ENCODE measurements around the gene ALDH5A1. TPM values are rescaled to one million over a fixed set of nuclear protein-coding genes. Genes with fewer than 3 reads are reported as not detected.

Gene ALDH5A1
- polyA plus RNA-seq, 4 donors, result 1.3 to 30.4 (median 4.3) TPM

GRCh38 chr6:24477070-24477469 is 17.7 kb upstream of the ALDH5A1 start:
- Histone ChIP-seq H3K27me3 (ENCODE audit: control insufficient read depth in 3 of 3, insufficient read depth in 3 of 3, low read length in 3 of 3) (no peaks in the 10 kb centered on the region), H3K36me3 (ENCODE audit: control insufficient read depth in 3 of 3, insufficient read depth in 2 of 3, low read depth in 1 of 3, low read length in 3 of 3) (no peaks in the 10 kb centered on the region), H3K4me3 (ENCODE audit: low read depth in 1 of 3, low read length in 3 of 3) (no peak overlapping the region), H3K27ac (ENCODE audit: low read depth in 1 of 3, low read length in 2 of 3) (no peak overlapping the region), H3K4me1 (ENCODE audit: control insufficient read depth in 3 of 3, insufficient read depth in 2 of 3, low read depth in 1 of 3, low read length in 2 of 3) (no peaks in the 10 kb centered on the region), H3K9me3 (ENCODE audit: control insufficient read depth in 2 of 2, insufficient read depth in 1 of 2, low read depth in 1 of 2, low read length in 1 of 2) (no peaks in the 10 kb centered on the region)
- WGBS, 3 donors, result 95 to 100% (median 96%) methylated on average over 1 of the region's 1 CpG
- no peak for DNase-seq
- no peak for FAIRE-seq

GRCh38 chr6:24478903-24479302 is 15.9 kb upstream of the ALDH5A1 start:
- WGBS, 3 donors, result 59 to 80% (median 71%) methylated on average over 4 of the region's 4 CpGs
- H3K4me1 ChIP-seq (ENCODE audit: control insufficient read depth in 3 of 3, insufficient read depth in 2 of 3, low read depth in 1 of 3, low read length in 2 of 3), result no peaks in the 10 kb centered on the region
- H3K4me3 ChIP-seq (ENCODE audit: low read depth in 1 of 3, low read length in 3 of 3), result no peak overlapping the region
- no peak for FAIRE-seq
- DNase-seq, result no peak
- no peaks in the 10 kb centered on the region for H3K9me3 ChIP-seq (ENCODE audit: control insufficient read depth in 2 of 2, insufficient read depth in 1 of 2, low read depth in 1 of 2, low read length in 1 of 2)
- no peaks in the 10 kb centered on the region for H3K36me3 ChIP-seq (ENCODE audit: control insufficient read depth in 3 of 3, insufficient read depth in 2 of 3, low read depth in 1 of 3, low read length in 3 of 3)
- no peaks in the 10 kb centered on the region for H3K27me3 ChIP-seq (ENCODE audit: control insufficient read depth in 3 of 3, insufficient read depth in 3 of 3, low read length in 3 of 3)
- no peak overlapping the region for H3K27ac ChIP-seq (ENCODE audit: low read depth in 1 of 3, low read length in 2 of 3)

DNA sequence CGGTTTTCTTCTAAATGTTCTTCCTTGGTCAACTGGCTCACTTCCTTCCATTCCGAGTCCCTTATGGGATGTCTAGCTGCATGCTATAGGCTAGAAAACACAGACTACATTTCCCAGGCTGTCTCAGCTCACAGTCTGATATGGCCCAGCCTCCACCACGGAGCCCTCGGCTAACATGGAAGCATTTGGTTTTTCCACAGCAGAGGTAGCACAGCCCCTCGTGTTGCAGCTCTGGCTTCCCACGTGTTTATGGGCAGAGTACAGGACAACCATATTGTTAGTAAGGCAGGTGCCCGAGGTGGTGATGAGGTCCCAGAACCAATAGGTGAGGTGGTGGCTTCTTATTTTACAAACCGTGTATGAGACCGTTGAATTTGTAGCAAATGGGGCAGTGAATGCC is 14.1 kb upstream of the ALDH5A1 start:
- Histone ChIP-seq H3K36me3 (ENCODE audit: control insufficient read depth in 3 of 3, insufficient read depth in 2 of 3, low read depth in 1 of 3, low read length in 3 of 3) (no peaks in the 10 kb centered on the region), H3K4me1 (ENCODE audit: control insufficient read depth in 3 of 3, insufficient read depth in 2 of 3, low read depth in 1 of 3, low read length in 2 of 3) (no peaks in the 10 kb centered on the region), H3K27me3 (ENCODE audit: control insufficient read depth in 3 of 3, insufficient read depth in 3 of 3, low read length in 3 of 3) (no peaks in the 10 kb centered on the region), H3K9me3 (ENCODE audit: control insufficient read depth in 2 of 2, insufficient read depth in 1 of 2, low read depth in 1 of 2, low read length in 1 of 2) (no peaks in the 10 kb centered on the region), H3K27ac (ENCODE audit: low read depth in 1 of 3, low read length in 2 of 3) (no peak overlapping the region), H3K4me3 (ENCODE audit: low read depth in 1 of 3, low read length in 3 of 3) (no peak overlapping the region)
- no peak for FAIRE-seq
- WGBS, 3 donors, result 86 to 90% (median 89%) methylated on average over 9 of the region's 9 CpGs
- no peak for DNase-seq

GRCh38 chr6:24481449-24481848 is 13.3 kb upstream of the ALDH5A1 start:
- H3K27ac ChIP-seq (ENCODE audit: low read depth in 1 of 3, low read length in 2 of 3), result no peak overlapping the region
- H3K36me3 ChIP-seq (ENCODE audit: control insufficient read depth in 3 of 3, insufficient read depth in 2 of 3, low read depth in 1 of 3, low read length in 3 of 3), result no peaks in the 10 kb centered on the region
- no peaks in the 10 kb centered on the region for H3K27me3 ChIP-seq (ENCODE audit: control insufficient read depth in 3 of 3, insufficient read depth in 3 of 3, low read length in 3 of 3)
- no peaks in the 10 kb centered on the region for H3K9me3 ChIP-seq (ENCODE audit: control insufficient read depth in 2 of 2, insufficient read depth in 1 of 2, low read depth in 1 of 2, low read length in 1 of 2)
- DNase-seq (no peak), FAIRE-seq (no peak)
- no peak overlapping the region for H3K4me3 ChIP-seq (ENCODE audit: low read depth in 1 of 3, low read length in 3 of 3)
- WGBS, 3 donors, result 89 to 91% (median 89%) methylated on average over 5 of the region's 5 CpGs
- H3K4me1 ChIP-seq (ENCODE audit: control insufficient read depth in 3 of 3, insufficient read depth in 2 of 3, low read depth in 1 of 3, low read length in 2 of 3), result no peaks in the 10 kb centered on the region

DNA sequence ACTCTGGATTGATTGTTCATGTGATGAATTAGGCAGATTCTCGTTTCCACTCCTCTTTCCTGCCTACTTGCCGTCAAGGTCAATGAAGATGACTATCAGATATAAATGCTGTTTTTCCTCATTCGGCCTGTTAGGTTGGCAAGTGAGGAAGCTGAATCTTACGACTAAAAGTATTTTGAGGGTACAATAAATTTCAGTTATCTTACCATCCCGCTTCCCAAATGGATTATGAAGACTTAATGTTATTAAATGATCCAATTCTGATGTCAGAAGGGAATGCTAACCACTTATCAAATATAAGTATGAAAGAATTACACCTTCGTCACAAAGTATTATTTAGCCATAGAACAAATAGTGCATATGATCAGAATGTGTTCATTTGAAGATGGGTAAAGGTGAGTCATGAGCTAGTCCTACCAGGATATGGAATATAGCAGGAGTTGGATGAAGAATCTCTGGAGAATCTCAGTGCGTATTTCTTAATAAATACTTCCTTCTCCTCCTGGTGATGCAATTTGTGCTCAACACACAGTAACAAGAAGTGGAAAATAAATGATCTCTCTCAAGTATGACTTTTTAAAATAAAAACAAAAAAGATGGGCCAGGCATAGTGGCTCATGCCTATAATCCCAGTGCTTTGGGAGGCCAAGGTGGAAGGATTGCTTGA is 10.0 kb upstream of the ALDH5A1 start:
- no peak overlapping the region for H3K27ac ChIP-seq (ENCODE audit: low read depth in 1 of 3, low read length in 2 of 3)
- no peaks in the 10 kb centered on the region for H3K36me3 ChIP-seq (ENCODE audit: control insufficient read depth in 3 of 3, insufficient read depth in 2 of 3, low read depth in 1 of 3, low read length in 3 of 3)
- FAIRE-seq (no peak), DNase-seq (no peak)
- 92 to 94% (median 92%) methylated on average over 7 of the region's 7 CpGs for WGBS, 3 donors
- no peaks in the 10 kb centered on the region for H3K9me3 ChIP-seq (ENCODE audit: control insufficient read depth in 2 of 2, insufficient read depth in 1 of 2, low read depth in 1 of 2, low read length in 1 of 2)
- H3K27me3 ChIP-seq (ENCODE audit: control insufficient read depth in 3 of 3, insufficient read depth in 3 of 3, low read length in 3 of 3), result no peaks in the 10 kb centered on the region
- no peaks in the 10 kb centered on the region for H3K4me1 ChIP-seq (ENCODE audit: control insufficient read depth in 3 of 3, insufficient read depth in 2 of 3, low read depth in 1 of 3, low read length in 2 of 3)
- H3K4me3 ChIP-seq (ENCODE audit: low read depth in 1 of 3, low read length in 3 of 3), result no peak overlapping the region

DNA sequence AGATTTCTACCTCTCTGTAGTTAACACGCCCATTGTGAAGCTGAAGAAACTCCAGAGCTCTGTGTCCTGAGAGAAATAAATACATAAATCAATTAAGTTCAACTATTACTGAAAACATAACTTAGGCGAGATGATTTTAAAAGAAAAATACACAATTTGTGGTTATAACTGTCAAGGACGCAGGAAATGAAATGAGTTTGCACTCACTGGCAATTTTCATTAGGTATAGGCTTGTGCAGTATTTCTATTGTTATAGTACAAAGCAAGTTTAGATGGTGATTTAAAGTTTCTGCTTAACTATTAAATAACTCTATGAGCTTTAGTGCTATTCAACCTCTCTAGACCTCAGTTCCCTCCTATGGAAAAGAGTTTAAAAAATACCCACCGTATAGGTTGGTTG is 8.7 kb upstream of the ALDH5A1 start:
- H3K27ac ChIP-seq (ENCODE audit: low read depth in 1 of 3, low read length in 2 of 3), result no peak overlapping the region
- H3K9me3 ChIP-seq (ENCODE audit: control insufficient read depth in 2 of 2, insufficient read depth in 1 of 2, low read depth in 1 of 2, low read length in 1 of 2), result no peaks in the 10 kb centered on the region
- H3K27me3 ChIP-seq (ENCODE audit: control insufficient read depth in 3 of 3, insufficient read depth in 3 of 3, low read length in 3 of 3), result no peaks in the 10 kb centered on the region
- no peak overlapping the region for H3K4me3 ChIP-seq (ENCODE audit: low read depth in 1 of 3, low read length in 3 of 3)
- H3K36me3 ChIP-seq (ENCODE audit: control insufficient read depth in 3 of 3, insufficient read depth in 2 of 3, low read depth in 1 of 3, low read length in 3 of 3), result no peaks in the 10 kb centered on the region
- FAIRE-seq (no peak), DNase-seq (no peak)
- WGBS, 3 donors, result 78 to 89% (median 85%) methylated on average over 4 of the region's 4 CpGs
- no peaks in the 10 kb centered on the region for H3K4me1 ChIP-seq (ENCODE audit: control insufficient read depth in 3 of 3, insufficient read depth in 2 of 3, low read depth in 1 of 3, low read length in 2 of 3)

GRCh38 chr6:24489470-24489869 is 5.3 kb upstream of the ALDH5A1 start, which contains the start of gene GPLD1:
Gene GPLD1, minus strand, starts transcription at chr6:24489578. Its CDS starts 67 bp downstream, at chr6:24489511.
- Histone ChIP-seq H3K4me3 (ENCODE audit: low read depth in 1 of 3, low read length in 3 of 3) (no peak within 1 kb of the TSS), H3K9me3 (ENCODE audit: control insufficient read depth in 2 of 2, insufficient read depth in 1 of 2, low read depth in 1 of 2, low read length in 1 of 2) (no peaks in the 10 kb centered on the region), H3K4me1 (ENCODE audit: control insufficient read depth in 3 of 3, insufficient read depth in 2 of 3, low read depth in 1 of 3, low read length in 2 of 3) (peaks cover 0 to 6% (median 0%) of the 10 kb centered on the region in 3 donors), H3K36me3 (ENCODE audit: control insufficient read depth in 3 of 3, insufficient read depth in 2 of 3, low read depth in 1 of 3, low read length in 3 of 3) (no peaks in the 10 kb centered on the region), H3K27ac (ENCODE audit: low read depth in 1 of 3, low read length in 2 of 3) (no peak within 1 kb of the TSS), H3K27me3 (ENCODE audit: control insufficient read depth in 3 of 3, insufficient read depth in 3 of 3, low read length in 3 of 3) (no peaks in the 10 kb centered on the region)
- 90 to 92% (median 91%) methylated on average over 6 of the region's 6 CpGs for WGBS, 3 donors
- DNase-seq (no peak), FAIRE-seq (no peak)

- WGBS, 3 donors, result 84 to 85% (median 85%) methylated on average over 2 of the region's 2 CpGs
- H3K4me3 ChIP-seq (ENCODE audit: low read depth in 1 of 3, low read length in 3 of 3), result no peak overlapping the region
- no peak for DNase-seq
- H3K4me1 ChIP-seq (ENCODE audit: control insufficient read depth in 3 of 3, insufficient read depth in 2 of 3, low read depth in 1 of 3, low read length in 2 of 3), result peaks cover 0 to 6% (median 0%) of the 10 kb centered on the region in 3 donors
- H3K27me3 ChIP-seq (ENCODE audit: control insufficient read depth in 3 of 3, insufficient read depth in 3 of 3, low read length in 3 of 3), result no peaks in the 10 kb centered on the region
- H3K27ac ChIP-seq (ENCODE audit: low read depth in 1 of 3, low read length in 2 of 3), result no peak overlapping the region
- no peaks in the 10 kb centered on the region for H3K9me3 ChIP-seq (ENCODE audit: control insufficient read depth in 2 of 2, insufficient read depth in 1 of 2, low read depth in 1 of 2, low read length in 1 of 2)
- FAIRE-seq, result no peak
- H3K36me3 ChIP-seq (ENCODE audit: control insufficient read depth in 3 of 3, insufficient read depth in 2 of 3, low read depth in 1 of 3, low read length in 3 of 3), result no peaks in the 10 kb centered on the region
These were observed 4.9 kb upstream of the ALDH5A1 start for GRCh38 chr6:24489881-24490280.

GRCh38 chr6:24490948-24491347 is 3.8 kb upstream of the ALDH5A1 start:
- H3K9me3 ChIP-seq (ENCODE audit: control insufficient read depth in 2 of 2, insufficient read depth in 1 of 2, low read depth in 1 of 2, low read length in 1 of 2), result no peaks in the 10 kb centered on the region
- 90 to 96% (median 95%) methylated on average over 4 of the region's 4 CpGs for WGBS, 3 donors
- FAIRE-seq (no peak), DNase-seq (no peak)
- H3K4me3 ChIP-seq (ENCODE audit: low read depth in 1 of 3, low read length in 3 of 3), result no peak overlapping the region
- H3K4me1 ChIP-seq (ENCODE audit: control insufficient read depth in 3 of 3, insufficient read depth in 2 of 3, low read depth in 1 of 3, low read length in 2 of 3), result peaks cover 0 to 10% (median 2%) of the 10 kb centered on the region in 3 donors
- H3K36me3 ChIP-seq (ENCODE audit: control insufficient read depth in 3 of 3, insufficient read depth in 2 of 3, low read depth in 1 of 3, low read length in 3 of 3), result no peaks in the 10 kb centered on the region
- no peaks in the 10 kb centered on the region for H3K27me3 ChIP-seq (ENCODE audit: control insufficient read depth in 3 of 3, insufficient read depth in 3 of 3, low read length in 3 of 3)
- no peak overlapping the region for H3K27ac ChIP-seq (ENCODE audit: low read depth in 1 of 3, low read length in 2 of 3)
